GM19043 (cell line): Measurements from ENCODE around the gene GAREM2.

Experiments
- ATAC-seq: cut with Tn5 transposase; IDR thresholded peaks from one replicate; pipeline ENCODE4 v1.9.1; 2021; ENCODE audit warnings: low read depth; ENCODE audit not compliant: unreplicated experiment

GAREM2 gene

DNA sequence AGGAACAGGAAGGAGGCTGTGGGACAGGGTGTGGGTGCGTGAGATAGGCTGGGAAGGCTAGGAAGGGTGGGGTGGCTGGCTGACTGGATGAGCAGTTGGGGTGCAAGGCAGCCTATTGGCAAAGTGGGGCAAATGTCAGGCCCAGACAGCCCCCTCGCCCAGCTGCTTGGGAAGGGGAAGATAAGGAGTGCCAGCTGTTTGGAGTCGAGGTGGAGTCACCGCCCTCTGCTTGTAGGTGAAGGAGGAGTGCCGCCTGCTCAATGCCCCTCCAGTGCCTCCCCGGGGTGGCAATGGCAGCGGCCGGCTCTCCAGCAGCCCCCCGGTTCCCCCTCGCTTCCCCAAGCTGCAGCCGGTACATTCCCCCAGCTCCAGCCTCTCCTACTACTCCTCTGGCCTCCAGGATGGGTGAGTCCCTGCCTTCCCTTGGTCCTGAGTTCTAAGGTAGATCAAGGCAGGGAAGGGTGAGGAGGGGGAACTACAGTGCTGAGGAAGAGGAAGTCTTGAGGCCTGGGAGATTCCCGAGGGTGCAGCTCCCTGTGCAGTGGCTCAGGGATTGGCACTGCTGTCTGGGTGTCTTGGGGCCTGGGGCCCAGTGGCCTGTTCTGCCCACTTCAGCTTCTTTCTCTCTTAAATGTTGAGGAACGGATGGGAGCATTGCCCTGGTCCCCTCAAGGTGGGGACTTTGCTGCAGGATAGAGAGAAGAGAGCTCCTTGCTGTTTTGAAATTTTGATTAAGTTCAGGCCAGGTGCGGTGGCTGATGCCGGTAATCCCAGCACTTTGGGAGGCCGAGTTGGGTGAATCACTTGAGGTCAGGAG, 13.3 kb downstream of the GAREM2 start:
- no peak for ATAC-seq

- ATAC-seq = no peak
Measured at GRCh38 chr2:26187114-26187513, 14.2 kb downstream of the GAREM2 start.

- no peak for ATAC-seq
Measured at GRCh38 chr2:26187537-26188104, 14.7 kb downstream of the GAREM2 start.

DNA sequence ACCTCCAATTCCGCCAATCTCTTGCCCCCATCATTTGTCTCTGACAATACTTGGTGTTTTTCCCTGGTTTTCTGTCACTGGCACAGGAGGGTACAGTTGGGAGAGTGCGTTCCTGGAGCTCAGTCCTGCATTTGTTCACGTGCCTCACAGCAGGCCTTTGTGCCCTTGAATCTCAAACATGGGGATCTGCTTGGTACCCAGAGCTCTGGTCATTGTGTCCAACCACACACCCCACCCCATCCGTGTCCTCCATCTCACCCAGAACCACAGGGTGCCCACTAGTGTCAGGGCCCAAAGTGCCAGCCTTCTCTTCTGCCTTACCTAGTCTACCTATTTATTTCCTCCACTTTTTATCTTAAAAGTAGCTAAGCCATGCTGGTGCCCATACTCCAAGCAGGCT, 16.2 kb downstream of the GAREM2 start:
- no peak for ATAC-seq

- ATAC-seq = no peak
Measured at GRCh38 chr2:26189751-26190150, 16.9 kb downstream of the GAREM2 start.

DNA sequence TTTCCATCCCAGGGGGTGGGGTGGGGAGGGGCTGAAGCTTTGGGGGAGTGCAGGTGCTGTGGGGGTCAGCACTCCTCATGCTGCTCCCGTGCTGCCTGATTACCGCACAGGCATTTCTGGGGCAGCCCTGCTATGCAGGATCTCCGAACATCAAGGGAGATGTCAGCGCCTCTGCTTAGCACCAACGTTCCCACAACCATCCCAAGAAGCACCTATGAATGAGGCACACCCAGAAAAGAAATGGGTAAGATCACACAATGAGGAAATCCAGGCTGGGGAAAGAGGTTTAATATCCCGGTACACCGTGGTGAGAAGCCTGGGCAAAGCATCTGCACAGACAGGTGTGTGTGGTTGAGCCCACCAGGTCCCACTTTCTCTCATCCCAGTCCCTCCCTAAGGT, 17.5 kb downstream of the GAREM2 start:
- ATAC-seq = no peak

DNA sequence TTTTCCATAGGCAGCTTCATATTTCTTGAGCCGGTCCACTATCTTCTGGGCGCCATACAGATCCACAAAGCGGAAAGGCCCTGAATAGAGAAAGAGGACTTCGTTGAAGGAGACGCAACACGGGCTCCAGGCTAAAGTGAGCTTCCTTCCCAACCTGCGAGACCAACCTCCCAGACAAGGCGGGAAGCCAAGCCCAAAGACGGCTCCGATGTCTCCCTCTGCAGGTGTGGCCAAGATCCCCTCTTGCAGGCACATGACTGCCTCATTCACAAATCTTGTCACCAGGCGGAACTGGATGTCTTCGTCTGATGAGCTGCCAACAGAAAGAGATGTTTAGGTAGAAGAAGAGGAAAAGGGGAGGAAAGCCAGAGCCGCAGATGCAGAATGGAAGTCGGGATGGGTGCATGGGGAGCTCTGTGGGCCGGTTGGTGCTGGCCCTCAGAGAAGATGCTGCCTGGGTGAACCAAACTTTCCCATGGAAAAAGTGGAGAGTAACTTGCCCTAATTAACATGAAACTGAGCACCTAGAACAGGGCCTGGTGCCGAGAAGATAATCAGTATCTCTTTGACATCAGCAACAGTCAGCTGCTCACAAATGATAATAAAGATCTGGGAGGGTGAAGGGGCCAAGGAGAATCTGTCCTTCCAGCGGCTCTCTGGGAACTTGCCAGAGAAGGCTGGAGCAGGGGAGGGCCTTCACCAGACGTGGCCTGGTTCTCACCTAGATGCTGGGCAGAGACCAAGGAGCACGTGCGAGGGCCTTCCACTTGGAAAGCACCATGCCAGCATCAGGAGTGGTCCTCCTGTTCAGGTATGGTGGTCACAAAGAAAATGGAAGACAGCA, 18.6 kb downstream of the GAREM2 start:
- no peak for ATAC-seq

- ATAC-seq = no peak
Measured at GRCh38 chr2:26193578-26194231, 20.8 kb downstream of the GAREM2 start.

- no peak for ATAC-seq
Measured at GRCh38 chr2:26195040-26195984, 22.4 kb downstream of the GAREM2 start.

GRCh38 chr2:26196683-26197418, 24.0 kb downstream of the GAREM2 start:
- no peak for ATAC-seq

GRCh38 chr2:26197516-26197915, 24.6 kb downstream of the GAREM2 start:
- ATAC-seq = no peak

GRCh38 chr2:26202981-26203490, 30.1 kb downstream of the GAREM2 start:
- no peak for ATAC-seq

DNA sequence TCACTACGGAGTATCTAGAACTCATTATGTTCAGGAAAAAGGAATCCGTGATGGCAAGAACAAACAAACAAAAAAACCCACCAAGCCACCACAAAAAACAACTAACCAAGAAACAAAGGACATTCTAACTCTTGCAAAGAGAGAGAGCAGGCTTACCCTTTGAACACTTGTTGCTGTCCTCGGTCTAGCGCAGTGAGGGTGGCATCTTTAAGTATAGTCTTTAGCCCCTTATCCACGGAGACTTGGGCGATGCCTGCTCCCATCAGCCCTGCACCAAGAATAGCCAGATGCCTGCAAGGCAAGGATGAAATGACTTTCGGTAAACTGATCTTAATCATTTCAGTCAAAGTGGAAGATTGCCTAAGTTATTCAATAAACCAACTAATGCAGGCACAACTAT, 31.0 kb downstream of the GAREM2 start:
- no peak for ATAC-seq

DNA sequence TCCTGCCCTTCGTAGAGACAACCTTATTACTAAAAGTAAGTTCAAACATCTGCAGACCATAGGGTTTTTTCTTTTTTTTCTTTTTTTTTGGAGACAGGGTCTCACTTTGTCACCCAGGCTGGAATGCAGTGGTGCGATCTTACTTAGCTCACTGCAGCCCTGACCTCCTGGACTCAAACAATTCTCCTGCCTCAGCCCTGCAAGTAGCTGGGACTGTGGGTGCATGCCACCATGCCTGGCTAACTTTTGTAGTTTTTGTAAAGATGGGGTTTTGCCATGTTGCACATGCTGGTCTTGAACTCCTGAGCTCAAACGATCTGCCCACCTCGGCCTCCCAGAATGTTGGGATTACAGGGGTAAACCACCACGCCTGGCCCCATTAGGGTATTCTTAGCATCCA, 39.1 kb downstream of the GAREM2 start:
- no peak for ATAC-seq

DNA sequence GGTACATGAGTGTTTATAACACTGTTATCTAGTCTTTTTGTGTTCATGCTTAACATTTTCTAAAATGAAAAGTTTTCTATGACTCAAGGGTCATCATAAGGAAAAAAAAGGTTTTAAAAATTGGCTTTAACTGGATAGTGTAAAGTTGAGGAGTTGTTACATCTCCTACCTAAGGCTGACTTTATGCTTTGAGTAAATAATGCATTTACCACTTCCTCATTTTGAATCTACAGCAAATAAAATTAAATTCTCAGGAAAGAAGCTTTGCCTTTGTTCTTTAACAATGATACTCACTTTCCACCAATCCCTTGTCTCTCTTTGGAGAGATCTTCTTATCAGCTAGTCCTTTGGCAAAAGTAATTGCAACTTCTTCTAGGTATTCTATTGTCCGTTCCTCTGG, 41.9 kb downstream of the GAREM2 start:
- no peak for ATAC-seq

GRCh38 chr2:26215833-26216232, 42.9 kb downstream of the GAREM2 start:
- ATAC-seq = no peak

- no peak for ATAC-seq
Measured at GRCh38 chr2:26216587-26216986, 43.7 kb downstream of the GAREM2 start.

GRCh38 chr2:26217720-26218119, 44.8 kb downstream of the GAREM2 start:
- no peak for ATAC-seq

DNA sequence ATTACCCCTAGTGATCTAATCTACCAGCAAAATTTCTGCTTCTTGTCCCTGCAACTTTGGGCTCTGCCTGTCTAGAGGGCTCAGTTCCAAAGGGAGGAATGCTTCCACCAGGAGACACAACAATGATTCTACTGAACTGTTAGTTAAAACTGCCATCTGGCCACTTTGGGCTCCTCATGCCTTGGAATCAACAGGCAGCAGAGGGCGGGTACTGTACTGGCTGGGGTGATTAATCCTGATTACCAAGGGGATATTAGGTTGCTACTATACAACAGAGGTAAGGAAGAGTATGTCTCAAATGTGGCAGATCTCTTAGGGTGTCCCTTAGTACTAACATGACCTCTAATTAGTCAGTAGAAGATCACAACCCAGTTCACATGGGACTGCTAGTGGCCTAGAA, 50.1 kb downstream of the GAREM2 start:
- no peak for ATAC-seq
